ENCODE data around the gene MIPEP. TPM values are rescaled to one million over a fixed set of nuclear protein-coding genes. Genes with fewer than 3 reads are reported as not detected.
A peak's percentile ranks its signal among the peaks of the same experiment; 100 is the strongest.

MIPEP gene
- total RNA-seq, 1 donor from 2014 or later = 13.0 TPM

DNA sequence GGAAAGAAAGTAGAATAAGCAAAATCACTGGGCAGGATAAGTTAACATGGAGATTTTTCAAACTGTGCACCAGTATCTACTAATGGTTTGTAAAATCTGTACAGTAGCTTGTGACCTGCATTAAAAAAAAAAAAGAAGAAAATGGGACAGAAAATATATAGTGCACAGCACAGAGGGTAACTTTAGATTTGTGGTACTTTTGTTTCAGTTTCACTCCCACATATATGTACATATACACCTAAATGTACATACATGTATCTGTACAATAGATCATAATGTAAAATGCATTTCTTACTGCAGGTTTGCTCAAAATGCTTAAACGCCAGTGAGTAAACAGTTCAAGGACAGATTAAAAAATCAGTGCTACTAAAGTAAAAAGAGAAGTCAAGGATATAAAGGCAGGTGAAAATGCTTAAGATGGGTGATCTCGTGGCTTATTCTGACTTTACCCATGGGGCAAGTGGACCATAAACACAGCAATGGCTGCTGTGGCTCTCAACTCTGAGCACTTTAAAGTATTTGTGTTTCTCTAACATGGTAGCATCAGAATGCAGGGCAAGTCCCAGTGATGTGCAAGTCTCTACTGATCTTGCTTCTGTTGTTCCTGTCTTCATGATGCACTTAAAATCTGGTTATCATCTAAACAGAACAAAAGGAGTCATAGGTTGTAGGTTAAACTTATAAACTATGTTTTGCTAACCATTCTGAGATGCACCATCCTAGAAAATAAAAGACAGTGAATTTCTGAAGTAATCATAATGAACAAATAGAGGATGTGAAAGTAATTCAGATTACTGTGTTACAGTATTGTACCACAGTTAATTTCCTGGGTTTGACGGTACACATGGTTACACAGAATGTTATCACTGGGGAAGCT lies 112.3 kb downstream of the MIPEP start:
- Histone ChIP-seq H3K9me3 (ENCODE audit: insufficient read depth, low read depth, low read length) (no peaks in the 10 kb centered on the region), H3K36me3 (ENCODE audit: insufficient read depth, low read length) (no peaks in the 10 kb centered on the region), H3K4me2 (ENCODE audit: low read length) (no peak overlapping the region), H3K4me3 (ENCODE audit: insufficient read depth, low read depth, low read length) (no peak overlapping the region), H3K79me2 (ENCODE audit: insufficient read depth, low read length) (no peaks in the 10 kb centered on the region), H3K4me1 (ENCODE audit: insufficient read depth, low read length) (no peaks in the 10 kb centered on the region), H2AFZ (ENCODE audit: low read depth, low read length) (no peak overlapping the region), H3K9ac (ENCODE audit: low read length) (no peak overlapping the region), H3K27ac (ENCODE audit: low read depth, low read length) (no peak overlapping the region), H3K27me3 (ENCODE audit: insufficient read depth, low read length) (no peaks in the 10 kb centered on the region), H4K20me1 (ENCODE audit: insufficient read depth, low read length) (no peaks in the 10 kb centered on the region)
- Mint-ChIP-seq H3K4me3 (ENCODE audit: unreplicated experiment) (no peak overlapping the region), H3K4me1 (ENCODE audit: low read depth, unreplicated experiment) (peaks cover 7% of the 10 kb centered on the region), H3K27ac (ENCODE audit: unreplicated experiment) (no peak overlapping the region), H3K27me3 (ENCODE audit: low read depth, unreplicated experiment) (no peaks in the 10 kb centered on the region), H3K9me3 (ENCODE audit: unreplicated experiment) (peaks cover 12% of the 10 kb centered on the region), H3K36me3 (ENCODE audit: low read depth, unreplicated experiment) (peaks cover 13% of the 10 kb centered on the region)
- no peak for TF ChIP-seq CTCF (IDR thresholded peaks at IDR 0.05; ENCODE audit: insufficient read depth, low read depth, low read length)
- TF ChIP-seq EZH2 (IDR thresholded peaks at IDR 0.05; ENCODE audit: insufficient read depth, low read length) = no peak
- peak; percentile 5 for FAIRE-seq
- DNase-seq (ENCODE audit: low read depth) = no peak

GRCh38 chr13:23772717-23773116 lies 116.5 kb downstream of the MIPEP start:
- Mint-ChIP-seq H3K27ac (ENCODE audit: unreplicated experiment) (peak overlapping the region; percentile 38), H3K27me3 (ENCODE audit: low read depth, unreplicated experiment) (no peaks in the 10 kb centered on the region), H3K4me3 (ENCODE audit: unreplicated experiment) (no peak overlapping the region), H3K9me3 (ENCODE audit: unreplicated experiment) (no peaks in the 10 kb centered on the region), H3K36me3 (ENCODE audit: low read depth, unreplicated experiment) (no peaks in the 10 kb centered on the region), H3K4me1 (ENCODE audit: low read depth, unreplicated experiment) (peaks cover 10% of the 10 kb centered on the region)
- DNase-seq (ENCODE audit: low read depth) = no peak
- H2AFZ ChIP-seq (ENCODE audit: low read depth, low read length) = no peak overlapping the region
- TF ChIP-seq CTCF (IDR thresholded peaks at IDR 0.05; ENCODE audit: insufficient read depth, low read depth, low read length) (no peak), EZH2 (IDR thresholded peaks at IDR 0.05; ENCODE audit: insufficient read depth, low read length) (no peak)
- H3K36me3 ChIP-seq (ENCODE audit: insufficient read depth, low read length) = no peaks in the 10 kb centered on the region
- H4K20me1 ChIP-seq (ENCODE audit: insufficient read depth, low read length) = no peaks in the 10 kb centered on the region
- H3K9ac ChIP-seq (ENCODE audit: low read length) = no peak overlapping the region
- no peak overlapping the region for H3K4me3 ChIP-seq (ENCODE audit: insufficient read depth, low read depth, low read length)
- H3K79me2 ChIP-seq (ENCODE audit: insufficient read depth, low read length) = no peaks in the 10 kb centered on the region
- H3K4me2 ChIP-seq (ENCODE audit: low read length) = no peak overlapping the region
- H3K27me3 ChIP-seq (ENCODE audit: insufficient read depth, low read length) = no peaks in the 10 kb centered on the region
- no peaks in the 10 kb centered on the region for H3K9me3 ChIP-seq (ENCODE audit: insufficient read depth, low read depth, low read length)
- H3K27ac ChIP-seq (ENCODE audit: low read depth, low read length) = no peak overlapping the region
- no peaks in the 10 kb centered on the region for H3K4me1 ChIP-seq (ENCODE audit: insufficient read depth, low read length)
- no peak for FAIRE-seq

DNA sequence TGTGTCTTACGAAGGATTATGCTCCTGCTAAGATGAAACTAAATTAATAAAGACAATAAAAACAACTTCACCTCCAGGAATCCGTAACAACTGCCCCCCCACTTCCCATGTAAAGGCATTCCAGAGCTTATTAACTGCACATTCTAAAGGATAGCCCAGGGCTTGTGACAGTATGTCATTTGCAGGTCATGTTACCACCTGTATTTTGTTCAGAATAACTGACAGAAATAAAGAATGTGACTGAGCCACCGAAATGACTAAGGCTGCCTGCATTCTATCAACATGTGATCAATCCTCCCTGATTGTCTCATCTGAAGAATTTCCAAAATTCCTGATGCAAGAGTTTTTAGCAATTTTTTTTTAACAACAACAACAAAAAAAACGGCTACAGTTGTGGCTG lies 117.2 kb downstream of the MIPEP start:
- Histone ChIP-seq H3K36me3 (ENCODE audit: insufficient read depth, low read length) (no peaks in the 10 kb centered on the region), H3K79me2 (ENCODE audit: insufficient read depth, low read length) (no peaks in the 10 kb centered on the region), H3K4me2 (ENCODE audit: low read length) (no peak overlapping the region), H3K27ac (ENCODE audit: low read depth, low read length) (no peak overlapping the region), H4K20me1 (ENCODE audit: insufficient read depth, low read length) (no peaks in the 10 kb centered on the region), H3K9ac (ENCODE audit: low read length) (no peak overlapping the region), H3K9me3 (ENCODE audit: insufficient read depth, low read depth, low read length) (no peaks in the 10 kb centered on the region), H3K27me3 (ENCODE audit: insufficient read depth, low read length) (no peaks in the 10 kb centered on the region), H2AFZ (ENCODE audit: low read depth, low read length) (no peak overlapping the region), H3K4me1 (ENCODE audit: insufficient read depth, low read length) (no peaks in the 10 kb centered on the region), H3K4me3 (ENCODE audit: insufficient read depth, low read depth, low read length) (no peak overlapping the region)
- peaks cover 10% of the 10 kb centered on the region for H3K4me1 Mint-ChIP-seq (ENCODE audit: low read depth, unreplicated experiment)
- DNase-seq (ENCODE audit: low read depth) (peak; percentile 28), FAIRE-seq (no peak)
- TF ChIP-seq EZH2 (IDR thresholded peaks at IDR 0.05; ENCODE audit: insufficient read depth, low read length) = no peak
- H3K27me3 Mint-ChIP-seq (ENCODE audit: low read depth, unreplicated experiment) = no peaks in the 10 kb centered on the region
- no peaks in the 10 kb centered on the region for H3K9me3 Mint-ChIP-seq (ENCODE audit: unreplicated experiment)
- H3K27ac Mint-ChIP-seq (ENCODE audit: unreplicated experiment) = no peak overlapping the region
- no peak overlapping the region for H3K4me3 Mint-ChIP-seq (ENCODE audit: unreplicated experiment)
- no peaks in the 10 kb centered on the region for H3K36me3 Mint-ChIP-seq (ENCODE audit: low read depth, unreplicated experiment)
